ENCODE data around the gene PRKCH.

GRCh38 chr14:61596990-61597389, 275.6 kb downstream of the PRKCH start:
- TF ChIP-seq RAD51 (IDR thresholded peaks at IDR 0.05; ENCODE audit: borderline replicate concordance, low read depth) (no peak), TAF1 (IDR thresholded peaks at IDR 0.05; ENCODE audit: control insufficient read depth, extremely low read depth, insufficient read depth, low read length, severe bottlenecking) (no peak), SETDB1 (IDR thresholded peaks at IDR 0.05; ENCODE audit: low read length) (no peak), ZNF766 (CRISPR knock-in tag; conservative IDR thresholded peaks at IDR 0.05) (no peak), MAFF (IDR thresholded peaks at IDR 0.05; ENCODE audit: low read length) (no peak), NR2C1 (IDR thresholded peaks at IDR 0.05) (no peak), NR2C1 (tag; IDR thresholded peaks at IDR 0.05) (no peak)
